Liver (tissue), 3 donors: ENCODE data around the gene RASL10B.

Source experiments
- CTCF ChIP-seq: fragments of 150-350 bp; IDR thresholded peaks from 2 replicates; pipeline ENCODE4 v1.5.1; 2017; ENCODE audit warnings: improper control_type of control experiment, low read depth, low read length; ENCODE audit not compliant: missing input control
- FOXA1 ChIP-seq: IDR thresholded peaks from 2 replicates; pipeline ENCODE4 v1.6.1; 2016; ENCODE audit warnings: antibody characterized with exemption
- GABPA ChIP-seq, 2 donors: IDR thresholded peaks in 1 of 2; conservative IDR thresholded peaks in 1 of 2; 2 replicates each; pipeline ENCODE4 v1.6.1; 2016; ENCODE audit warnings: antibody characterized with exemption in 2 of 2, mild to moderate bottlenecking in 1 of 2, moderate library complexity in 1 of 2
- HNF4G ChIP-seq: IDR thresholded peaks from 2 replicates; pipeline ENCODE4 v1.6.1; 2016; ENCODE audit warnings: antibody characterized with exemption
- JUND ChIP-seq, 2 donors: IDR thresholded peaks; 2 replicates each; pipeline ENCODE4 v1.6.1; 2016; ENCODE audit warnings: antibody characterized with exemption in 2 of 2
- MAX ChIP-seq: IDR thresholded peaks from 2 replicates; pipeline ENCODE4 v1.6.1; 2016; ENCODE audit warnings: antibody characterized with exemption
- NR2F2 ChIP-seq: IDR thresholded peaks from 2 replicates; pipeline ENCODE4 v1.6.1; 2016; ENCODE audit warnings: antibody characterized with exemption
- RAD21 ChIP-seq, 2 donors: IDR thresholded peaks; 2 replicates each; pipeline ENCODE4 v1.6.1; 2016; ENCODE audit warnings: antibody characterized with exemption in 2 of 2, mild to moderate bottlenecking in 2 of 2
- REST ChIP-seq: IDR thresholded peaks from 2 replicates; pipeline ENCODE4 v1.6.1; 2016; ENCODE audit warnings: antibody characterized with exemption, mild to moderate bottlenecking
- RXRA ChIP-seq, 2 donors: IDR thresholded peaks; 2 replicates each; pipeline ENCODE4 v1.6.1; 2017 to 2018; ENCODE audit warnings: antibody characterized with exemption in 2 of 2, mild to moderate bottlenecking in 1 of 2
- SP1 ChIP-seq: IDR thresholded peaks from 2 replicates; pipeline ENCODE4 v1.6.1; 2018; ENCODE audit warnings: antibody characterized with exemption, mild to moderate bottlenecking
- TAF1 ChIP-seq: conservative IDR thresholded peaks from 2 replicates; pipeline ENCODE4 v1.6.1; 2016; ENCODE audit warnings: antibody characterized with exemption, mild to moderate bottlenecking
- YY1 ChIP-seq: IDR thresholded peaks from 2 replicates; pipeline ENCODE4 v1.6.1; 2016; ENCODE audit warnings: antibody characterized with exemption, mild to moderate bottlenecking
- ZBTB33 ChIP-seq: IDR thresholded peaks from 2 replicates; pipeline ENCODE4 v1.6.1; 2016; ENCODE audit warnings: antibody characterized with exemption
- donor health status: healthy.
- donor health status: healthy.

- TF ChIP-seq CTCF (no peak), SP1 (no peak), REST (no peak), YY1 (no peak), RAD21 (IDR thresholded peaks at IDR 0.05) (no peak), TAF1 (no peak), JUND (IDR thresholded peaks at IDR 0.05) (no peak), ZBTB33 (no peak), RXRA (IDR thresholded peaks at IDR 0.05) (no peak), MAX (no peak), GABPA (IDR thresholded peaks at IDR 0.05 in 1 of 2, conservative IDR thresholded peaks at IDR 0.05 in 1 of 2) (no peak), HNF4G (no peak), NR2F2 (no peak), FOXA1 (no peak)
Observed at GRCh38 chr17:35752945-35753764, 21.7 kb downstream of the RASL10B start, which contains the start of gene GAS2L2.
